PC-3 (cell line): ENCODE measurements around the gene CACNA1C. TPM values are rescaled to one million over a fixed set of nuclear protein-coding genes. Genes with fewer than 3 reads are reported as not detected.

Experiments used
- ATAC-seq: fragments of 200-7000 bp; cut with Tn5 transposase; 2 replicates; pipeline ENCODE4 v1.9.1; 2020; ENCODE audit warnings: mild to moderate bottlenecking, moderate library complexity
- BruUV-seq: library from RNA; stranded (reverse); fragments of 400-500 nt; replicated peaks from 2 replicates; lab custom pipeline; 2021; lab: Mats Ljungman, UMichigan
- CTCF ChIA-PET: fragments of 300-600 bp; sonication (Branson Sonifier 250); formaldehyde crosslinking; loops from one replicate; lab custom pipeline; 2022; ENCODE audit warnings: antibody characterized with exemption; lab: Charles Lee
- POLR2A ChIA-PET: fragments of 300-600 bp; sonication (Branson Sonifier 250); formaldehyde crosslinking; loops from one replicate; lab custom pipeline; 2022; ENCODE audit warnings: antibody characterized with exemption; ENCODE audit not compliant: unreplicated experiment; lab: Charles Lee
- DNase-seq: peaks from one replicate; pipeline ENCODE4 v3.0.0-alpha.2; 2015
- H2AFZ ChIP-seq: fragments of 300-600 bp; sonication (generic); 2 replicates; pipeline ENCODE4 v1.6.0; 2016; ENCODE audit warnings: antibody characterized with exemption, low read length
- H3F3A ChIP-seq: fragments of 300-600 bp; sonication (generic); one replicate; pipeline ENCODE4 v1.6.0; 2017; ENCODE audit warnings: antibody characterized with exemption, low read length, control low read depth, mild to moderate bottlenecking; ENCODE audit not compliant: unreplicated experiment
- H3K27ac ChIP-seq: fragments of 300-600 bp; sonication (generic); 2 replicates; pipeline ENCODE4 v1.5.1; 2016; ENCODE audit warnings: mild to moderate bottlenecking, low read length
- H3K27me3 ChIP-seq: fragments of 300-600 bp; sonication (generic); 2 replicates; pipeline ENCODE4 v1.6.1; 2016; ENCODE audit warnings: low read length, mixed read lengths
- H3K36me3 ChIP-seq: fragments of 300-600 bp; sonication (generic); 2 replicates; pipeline ENCODE4 v1.6.1; 2016; ENCODE audit warnings: low read depth, mixed run types, low read length, mixed read lengths
- H3K4me1 ChIP-seq: fragments of 300-600 bp; sonication (generic); 2 replicates; pipeline ENCODE4 v1.5.1; 2016; ENCODE audit warnings: low read length; ENCODE audit not compliant: insufficient read depth
- H3K4me2 ChIP-seq: fragments of 300-600 bp; sonication (generic); 2 replicates; pipeline ENCODE4 v1.6.0; 2016; ENCODE audit warnings: low read length
- H3K4me3 ChIP-seq: fragments of 300-600 bp; sonication (generic); 2 replicates; pipeline ENCODE4 v1.5.1; 2016; ENCODE audit warnings: mild to moderate bottlenecking, low read length, mixed read lengths
- H3K79me2 ChIP-seq: fragments of 300-600 bp; sonication (generic); 2 replicates; pipeline ENCODE4 v1.6.1; 2017; ENCODE audit warnings: low read length, mixed read lengths
- H3K9ac ChIP-seq: fragments of 300-600 bp; sonication (generic); 2 replicates; pipeline ENCODE4 v1.6.0; 2016; ENCODE audit warnings: mild to moderate bottlenecking, low read length
- H3K9me2 ChIP-seq: fragments of 300-600 bp; sonication (generic); replicated peaks from 2 replicates; pipeline ENCODE4 v1.6.1; 2016; ENCODE audit warnings: mixed run types, low read length, mixed read lengths
- H3K9me3 ChIP-seq: fragments of 300-600 bp; sonication (generic); 2 replicates; pipeline ENCODE4 v1.6.1; 2016; ENCODE audit warnings: low read length, mixed read lengths
- H4K20me1 ChIP-seq: fragments of 300-600 bp; sonication (generic); 2 replicates; pipeline ENCODE4 v1.6.1; 2016; ENCODE audit warnings: low read length, mixed read lengths
- CTCF ChIP-seq: fragments of 300-600 bp; sonication (generic); conservative IDR thresholded peaks from 2 replicates; pipeline ENCODE4 v1.5.1; 2017; ENCODE audit warnings: antibody characterized with exemption, low read depth, mild to moderate bottlenecking, low read length
- EZH2 ChIP-seq: fragments of 300-600 bp; sonication (generic); IDR thresholded peaks from one replicate; pipeline ENCODE4 v1.6.1; 2017; ENCODE audit warnings: antibody characterized with exemption, mild to moderate bottlenecking, low read length; ENCODE audit not compliant: unreplicated experiment
- EZH2phosphoT487 ChIP-seq: fragments of 300-600 bp; sonication (generic); IDR thresholded peaks from 2 replicates; pipeline ENCODE4 v1.6.1; 2018; ENCODE audit warnings: mild to moderate bottlenecking, antibody characterized with exemption, low read length, borderline replicate concordance
- intact Hi-C: fragments of 100-400 bp; cut with micrococcal nuclease; formaldehyde crosslinking; loops from 2 replicates; pipeline ENCODE4 v1.9.0; 2023
- total RNA-seq: library from RNA; depleted of rRNA; stranded (reverse); fragments of >200 nt; gene quantifications from 2 replicates; pipeline ENCODE4 v1.2.3, GENCODE V29; 2014

CACNA1C gene
- total RNA-seq, 1 experiment from 2014 or later, result not detected

- Histone ChIP-seq H3K79me2 (no peaks in the 10 kb centered on the region), H3K36me3 (no peaks in the 10 kb centered on the region), H3K9me2 (no peaks in the 10 kb centered on the region), H3K4me1 (peaks cover 4% of the 10 kb centered on the region; the same call in 1 of the 2 replicates), H3K9ac (no peak overlapping the region), H3K27ac (no peak overlapping the region), H3K27me3 (peaks cover 25% of the 10 kb centered on the region), H3K4me2 (no peak overlapping the region), H3F3A (no peaks in the 10 kb centered on the region), H3K4me3 (no peak overlapping the region), H2AFZ (no peak overlapping the region), H4K20me1 (no peaks in the 10 kb centered on the region), H3K9me3 (no peaks in the 10 kb centered on the region)
- TF ChIP-seq EZH2 (no peak), CTCF (no peak), EZH2phosphoT487 (no peak)
- intact Hi-C loops, result no loop called here
- ChIA-PET CTCF (no interaction called here), POLR2A (no interaction called here)
- no peak for ATAC-seq
- no TSS peak for BruUV-seq
- DNase-seq, result no peak
Measured at GRCh38 chr12:2234646-2235350, 182.0 kb downstream of the CACNA1C start.

- no peaks in the 10 kb centered on the region for H3K36me3 ChIP-seq
- no peak for TF ChIP-seq EZH2
- no peak overlapping the region for H2AFZ ChIP-seq
- ATAC-seq, result no peak
- no peak overlapping the region for H3K9ac ChIP-seq
- ChIA-PET POLR2A (no interaction called here), CTCF (no interaction called here)
- intact Hi-C loops, result no loop called here
- H3K9me3 ChIP-seq, result no peaks in the 10 kb centered on the region
- peaks cover 25% of the 10 kb centered on the region for H3K27me3 ChIP-seq
- no peak for DNase-seq
- no peaks in the 10 kb centered on the region for H3F3A ChIP-seq
- no peaks in the 10 kb centered on the region for H3K79me2 ChIP-seq
- BruUV-seq, result no TSS peak
- no peaks in the 10 kb centered on the region for H4K20me1 ChIP-seq
- H3K4me1 ChIP-seq, result peaks cover 4% of the 10 kb centered on the region; the same call in 1 of the 2 replicates
- no peak overlapping the region for H3K4me2 ChIP-seq
- no peak overlapping the region for H3K4me3 ChIP-seq
- no peak overlapping the region for H3K27ac ChIP-seq
- no peaks in the 10 kb centered on the region for H3K9me2 ChIP-seq
Measured at GRCh38 chr12:2236506-2237294, 183.9 kb downstream of the CACNA1C start.

- Histone ChIP-seq H3K9me3 (no peaks in the 10 kb centered on the region), H3K27ac (no peak overlapping the region), H3K4me3 (no peak overlapping the region), H3K27me3 (peaks cover 29% of the 10 kb centered on the region), H3K9ac (no peak overlapping the region), H4K20me1 (no peaks in the 10 kb centered on the region), H3K9me2 (no peaks in the 10 kb centered on the region), H3K79me2 (no peaks in the 10 kb centered on the region), H3K36me3 (no peaks in the 10 kb centered on the region), H3K4me2 (no peak overlapping the region), H3F3A (no peaks in the 10 kb centered on the region), H2AFZ (no peak overlapping the region), H3K4me1 (peaks cover 4% of the 10 kb centered on the region; the same call in 1 of the 2 replicates)
- DNase-seq, result no peak
- TF ChIP-seq EZH2phosphoT487 (no peak), EZH2 (no peak), CTCF (no peak)
- ChIA-PET POLR2A (no interaction called here), CTCF (no interaction called here)
- no peak for ATAC-seq
- intact Hi-C loops, result no loop called here
- BruUV-seq, result no TSS peak
Measured at GRCh38 chr12:2238111-2238510, 185.3 kb downstream of the CACNA1C start.
